Loucy (cell line): ENCODE results near the gene FAM222A.

Source experiments
- CTCF ChIP-seq: fragments of 200-600 bp; sonication (generic); conservative IDR thresholded peaks from 2 replicates; pipeline ENCODE4 v1.5.1; 2014; ENCODE audit warnings: mild to moderate bottlenecking, antibody characterized with exemption, low read length
- EZH2phosphoT487 ChIP-seq: fragments of 200-600 bp; IDR thresholded peaks from 2 replicates; pipeline ENCODE4 v1.6.1; 2018; ENCODE audit warnings: antibody characterized with exemption, mild to moderate bottlenecking, moderate library complexity, borderline replicate concordance

- TF ChIP-seq CTCF: no peak
- TF ChIP-seq EZH2phosphoT487: no peak
Measured at GRCh38 chr12:109783135-109783964, 69.7 kb downstream of the FAM222A start.
